Progenitor cell of endocrine pancreas (in vitro differentiated cells): ENCODE data around the gene PTGES. TPM values are rescaled to one million over a fixed set of nuclear protein-coding genes. Genes with fewer than 3 reads are reported as not detected.

Source experiments
- DNase-seq: peaks from one replicate; pipeline ENCODE4 v3.0.0; 2021; ENCODE audit warnings: low spot score; ENCODE audit not compliant: unreplicated experiment
- H3K27ac Mint-ChIP-seq: 2 replicates; pipeline ENCODE4 v1.8.0; 2021; ENCODE audit warnings: mild to moderate bottlenecking, moderate library complexity, mixed read lengths
- H3K27me3 Mint-ChIP-seq: 2 replicates; pipeline ENCODE4 v1.8.0; 2021; ENCODE audit warnings: mixed read lengths
- H3K36me3 Mint-ChIP-seq: 2 replicates; pipeline ENCODE4 v1.8.0; 2022; ENCODE audit warnings: mixed read lengths; ENCODE audit not compliant: insufficient read depth
- H3K4me1 Mint-ChIP-seq: 2 replicates; pipeline ENCODE4 v1.8.0; 2021; ENCODE audit warnings: low read depth, mixed read lengths
- H3K4me3 Mint-ChIP-seq: 2 replicates; pipeline ENCODE4 v1.8.0; 2021; ENCODE audit warnings: low read depth, mild to moderate bottlenecking, moderate library complexity, mixed read lengths
- H3K9me3 Mint-ChIP-seq: 2 replicates; pipeline ENCODE4 v1.8.0; 2021; ENCODE audit warnings: low read depth, mixed read lengths
- CTCF ChIP-seq: fragments of 200-600 bp; sonication (generic); IDR thresholded peaks from one replicate; pipeline ENCODE4 v1.5.0; 2021; ENCODE audit warnings: antibody characterized with exemption, mild to moderate bottlenecking; ENCODE audit not compliant: unreplicated experiment
- total RNA-seq: library from RNA; stranded (reverse); gene quantifications from 2 replicates; pipeline ENCODE4 v1.2.1, GENCODE V29; 2021

PTGES gene
- total RNA-seq, 1 donor from 2014 or later: 0.19 TPM

- peaks cover 2% of the 10 kb centered on the region for H3K4me1 Mint-ChIP-seq
- DNase-seq: no peak
- H3K27me3 Mint-ChIP-seq: peaks cover 17% of the 10 kb centered on the region
- H3K9me3 Mint-ChIP-seq: no peaks in the 10 kb centered on the region
- H3K36me3 Mint-ChIP-seq: no peaks in the 10 kb centered on the region
- no peak for TF ChIP-seq CTCF
- H3K4me3 Mint-ChIP-seq: no peak overlapping the region
- no peak overlapping the region for H3K27ac Mint-ChIP-seq
Measured at GRCh38 chr9:129748249-129748648, 4.6 kb downstream of the PTGES start.

- DNase-seq: no peak
- H3K9me3 Mint-ChIP-seq: no peaks in the 10 kb centered on the region
- TF ChIP-seq CTCF: no peak
- H3K27ac Mint-ChIP-seq: no peak overlapping the region
- no peak overlapping the region for H3K4me3 Mint-ChIP-seq
- no peaks in the 10 kb centered on the region for H3K4me1 Mint-ChIP-seq
- H3K36me3 Mint-ChIP-seq: no peaks in the 10 kb centered on the region
- H3K27me3 Mint-ChIP-seq: peaks cover 3% of the 10 kb centered on the region
Measured at GRCh38 chr9:129746092-129746777, 6.6 kb downstream of the PTGES start.

- no peaks in the 10 kb centered on the region for H3K4me1 Mint-ChIP-seq
- no peaks in the 10 kb centered on the region for H3K36me3 Mint-ChIP-seq
- DNase-seq: no peak
- H3K4me3 Mint-ChIP-seq: no peak overlapping the region
- H3K27me3 Mint-ChIP-seq: peaks cover 3% of the 10 kb centered on the region
- no peaks in the 10 kb centered on the region for H3K9me3 Mint-ChIP-seq
- TF ChIP-seq CTCF: no peak
- H3K27ac Mint-ChIP-seq: no peak overlapping the region
Measured at GRCh38 chr9:129745200-129745599, 7.6 kb downstream of the PTGES start.

GRCh38 chr9:129740666-129741464, 12.0 kb downstream of the PTGES start:
- Mint-ChIP-seq H3K36me3 (no peaks in the 10 kb centered on the region), H3K4me1 (no peaks in the 10 kb centered on the region), H3K27me3 (peaks cover 12% of the 10 kb centered on the region), H3K9me3 (no peaks in the 10 kb centered on the region), H3K27ac (no peak overlapping the region), H3K4me3 (no peak overlapping the region)
- no peak for TF ChIP-seq CTCF
- no peak for DNase-seq

- Mint-ChIP-seq H3K27ac (no peak overlapping the region), H3K9me3 (no peaks in the 10 kb centered on the region), H3K36me3 (no peaks in the 10 kb centered on the region), H3K27me3 (peaks cover 12% of the 10 kb centered on the region), H3K4me1 (no peaks in the 10 kb centered on the region), H3K4me3 (no peak overlapping the region)
- no peak for TF ChIP-seq CTCF
- no peak for DNase-seq
Measured at GRCh38 chr9:129740174-129740573, 12.7 kb downstream of the PTGES start.
